Measurements from ENCODE around the gene BCAM. TPM values are rescaled to one million over a fixed set of nuclear protein-coding genes. Genes with fewer than 3 reads are reported as not detected.
"Not testable (repeated sequence)": the region's sequence is repeated elsewhere in the genome, so short reads cannot be mapped to it uniquely, and the experiment has no call there.

BCAM gene
- polyA plus RNA-seq, 3 donors = 0.09 TPM; not detected in 2

- Mint-ChIP-seq H3K27ac (no peak overlapping the region), H3K27me3 (ENCODE audit: low read depth in 3 of 3) (peaks cover 0 to 16% (median 8%) of the 10 kb centered on the region in 3 donors), H3K4me1 (peaks cover 2% of the 10 kb centered on the region), H3K36me3 (no peaks in the 10 kb centered on the region), H3K4me3 (no peak overlapping the region), H3K9me3 (peaks cover 0 to 2% (median 0%) of the 10 kb centered on the region in 7 donors)
- TF ChIP-seq CTCF (IDR thresholded peaks at IDR 0.05) = no peak
- H3K4me2 ChIP-seq (replicated peaks; ENCODE audit: extremely low read depth, low read length, poor library complexity, severe bottlenecking) = no peak overlapping the region
- no peak overlapping the region for H3K4me3 ChIP-seq (replicated peaks in 1 of 3; ENCODE audit: low read depth in 2 of 3, low read length in 3 of 3)
- no peak overlapping the region for H3K9ac ChIP-seq (ENCODE audit: insufficient read depth, low read length, poor library complexity, severe bottlenecking)
- peaks cover 0 to 7% of the 10 kb centered on the region in 2 donors for H3K27me3 ChIP-seq (ENCODE audit: control insufficient read depth in 2 of 2, insufficient read depth in 2 of 2, low read length in 2 of 2)
- no peak overlapping the region for H2AFZ ChIP-seq (ENCODE audit: insufficient read depth, low read depth, low read length, poor library complexity, severe bottlenecking)
- no peaks in the 10 kb centered on the region for H3K36me3 ChIP-seq (replicated peaks in 1 of 2; ENCODE audit: control insufficient read depth in 1 of 2, insufficient read depth in 2 of 2, low read length in 2 of 2)
- no peaks in the 10 kb centered on the region for H4K20me1 ChIP-seq (ENCODE audit: insufficient read depth, low read length)
- intact Hi-C loops (cut with micrococcal nuclease) = loop anchor here in 1 of 2 donors (5.0 kb wide), 1 partner anchor 77 kb away; no protein-coding TSS in a partner anchor
- H3K79me2 ChIP-seq (ENCODE audit: insufficient read depth, low read length) = no peaks in the 10 kb centered on the region
- no peak overlapping the region for H3K27ac ChIP-seq (ENCODE audit: low read depth in 1 of 2, low read length in 2 of 2)
- no peak for DNase-seq
- H3K9me3 ChIP-seq (replicated peaks in 1 of 2; ENCODE audit: control insufficient read depth in 1 of 2, insufficient read depth in 1 of 2, low read length in 2 of 2) = no peaks in the 10 kb centered on the region
- H3K4me1 ChIP-seq (ENCODE audit: control insufficient read depth in 1 of 2, insufficient read depth in 2 of 2, low read length in 2 of 2) = peaks cover 1 to 2% of the 10 kb centered on the region in 2 donors
- 93% methylated on average over 2 of the region's 2 CpGs for WGBS (ENCODE audit: insufficient coverage)
These were observed 29.8 kb upstream of the BCAM start for GRCh38 chr19:44779150-44779549.

GRCh38 chr19:44781694-44782093 is 27.2 kb upstream of the BCAM start:
- not testable (repeated sequence) for H3K4me3 Mint-ChIP-seq; H3K27ac Mint-ChIP-seq; H4K20me1 ChIP-seq (ENCODE audit: insufficient read depth, low read length); H3K27me3 ChIP-seq (ENCODE audit: control insufficient read depth in 2 of 2, insufficient read depth in 2 of 2, low read length in 2 of 2); H3K4me2 ChIP-seq (replicated peaks; ENCODE audit: extremely low read depth, low read length, poor library complexity, severe bottlenecking); H3K4me3 ChIP-seq (replicated peaks in 1 of 3; ENCODE audit: low read depth in 2 of 3, low read length in 3 of 3); H3K9me3 Mint-ChIP-seq; H3K27ac ChIP-seq (ENCODE audit: low read depth in 1 of 2, low read length in 2 of 2); H3K79me2 ChIP-seq (ENCODE audit: insufficient read depth, low read length); H3K36me3 Mint-ChIP-seq; H3K9ac ChIP-seq (ENCODE audit: insufficient read depth, low read length, poor library complexity, severe bottlenecking); H2AFZ ChIP-seq (ENCODE audit: insufficient read depth, low read depth, low read length, poor library complexity, severe bottlenecking); DNase-seq; H3K9me3 ChIP-seq (replicated peaks in 1 of 2; ENCODE audit: control insufficient read depth in 1 of 2, insufficient read depth in 1 of 2, low read length in 2 of 2); H3K4me1 Mint-ChIP-seq; H3K4me1 ChIP-seq (ENCODE audit: control insufficient read depth in 1 of 2, insufficient read depth in 2 of 2, low read length in 2 of 2); H3K36me3 ChIP-seq (replicated peaks in 1 of 2; ENCODE audit: control insufficient read depth in 1 of 2, insufficient read depth in 2 of 2, low read length in 2 of 2)
- peaks cover 0 to 20% (median 15%) of the 10 kb centered on the region in 3 donors for H3K27me3 Mint-ChIP-seq (ENCODE audit: low read depth in 3 of 3)
- WGBS (ENCODE audit: insufficient coverage) = 100% methylated on average over 2 of the region's 2 CpGs
- intact Hi-C loops (cut with micrococcal nuclease) = loop anchor here in 1 of 2 donors (10.0 kb wide), 1 partner anchor 207 kb away; no protein-coding TSS in a partner anchor
